Fibroblast of the aortic adventitia (primary cell): ENCODE results near the gene WDR31. TPM values are rescaled to one million over a fixed set of nuclear protein-coding genes. Genes with fewer than 3 reads are reported as not detected.

Experiments used
- DNase-seq: peaks from one replicate; pipeline ENCODE4 v3.0.0-alpha.2; 2010; ENCODE audit warnings: low read depth
- H3K4me3 ChIP-seq: 2 replicates; pipeline ENCODE4 v1.5.1; 2011; ENCODE audit warnings: low read depth, mild to moderate bottlenecking, control low read depth, low read length, moderate library complexity
- CTCF ChIP-seq: IDR thresholded peaks from 2 replicates; pipeline ENCODE4 v1.5.1; 2011; ENCODE audit warnings: mild to moderate bottlenecking, low read length, control low read depth, inconsistent platforms; ENCODE audit not compliant: insufficient read depth
- total RNA-seq: library from RNA; depleted of rRNA; stranded (reverse); fragments of >200 nt; gene quantifications from 2 replicates; pipeline ENCODE4 v1.2.3, GENCODE V29; 2012; ENCODE audit warnings: low replicate concordance

WDR31 gene
- total RNA-seq, 1 donor, result 2.4 TPM

DNA sequence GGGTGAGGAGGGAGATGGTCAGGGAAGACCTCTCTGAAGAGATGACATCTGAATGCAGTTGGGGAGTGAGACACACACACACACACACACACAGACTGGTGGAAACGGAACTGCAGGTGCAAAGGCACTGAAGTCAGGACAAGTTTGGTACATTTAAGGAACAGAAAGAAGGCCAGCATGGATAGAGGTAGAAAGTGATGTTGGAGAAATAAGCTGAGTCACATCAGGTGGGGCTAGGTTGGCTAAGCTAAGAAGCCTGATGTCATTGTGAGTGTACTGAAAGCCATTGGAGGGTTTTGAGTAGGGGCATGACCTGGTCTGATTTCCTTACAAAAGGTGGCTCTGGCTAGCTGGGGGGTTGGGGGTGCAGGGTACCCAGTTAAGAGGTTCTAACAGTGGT, 12.3 kb upstream of the WDR31 start:
- DNase-seq, result no peak
- no peak overlapping the region for H3K4me3 ChIP-seq

DNA sequence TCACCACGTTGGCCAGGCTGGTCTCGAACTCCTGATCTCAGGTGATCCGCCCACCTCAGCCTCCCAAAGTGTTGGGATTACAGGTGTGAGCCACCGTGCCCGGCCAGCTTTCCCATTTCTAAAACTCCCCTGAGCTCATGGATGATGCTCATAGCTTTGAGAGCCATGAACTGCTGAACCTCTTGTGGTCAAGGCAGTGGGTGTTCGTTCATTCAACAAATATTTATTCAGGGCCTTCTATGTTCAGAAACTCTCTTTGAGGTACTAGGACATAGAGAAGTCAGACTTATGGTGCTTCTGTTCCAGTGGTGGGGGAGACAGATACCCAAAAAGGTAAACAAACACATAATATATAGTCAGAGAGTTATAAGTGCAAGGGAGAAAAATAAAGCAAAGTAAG, 11.9 kb upstream of the WDR31 start:
- TF ChIP-seq CTCF, result no peak
- H3K4me3 ChIP-seq, result no peak overlapping the region
- no peak for DNase-seq

More for the DNA sequence above, 12.3 kb upstream of the WDR31 start:
- no peak for TF ChIP-seq CTCF

GRCh38 chr9:113350937-113351336, 10.9 kb upstream of the WDR31 start:
- TF ChIP-seq CTCF, result no peak
- no peak for DNase-seq
- H3K4me3 ChIP-seq, result no peak overlapping the region

- no peak overlapping the region for H3K4me3 ChIP-seq
- TF ChIP-seq CTCF, result no peak
- no peak for DNase-seq
These were observed 10.1 kb upstream of the WDR31 start for GRCh38 chr9:113350107-113350661.

- no peak for DNase-seq
- TF ChIP-seq CTCF, result no peak
- peak within 1 kb of the TSS; percentile 17 for H3K4me3 ChIP-seq
These were observed 9.5 kb upstream of the WDR31 start, which contains the start of gene BSPRY for GRCh38 chr9:113349445-113350094. Gene BSPRY (plus strand): TSS chr9:113349541. CDS start chr9:113349580, 39 bp downstream.

DNA sequence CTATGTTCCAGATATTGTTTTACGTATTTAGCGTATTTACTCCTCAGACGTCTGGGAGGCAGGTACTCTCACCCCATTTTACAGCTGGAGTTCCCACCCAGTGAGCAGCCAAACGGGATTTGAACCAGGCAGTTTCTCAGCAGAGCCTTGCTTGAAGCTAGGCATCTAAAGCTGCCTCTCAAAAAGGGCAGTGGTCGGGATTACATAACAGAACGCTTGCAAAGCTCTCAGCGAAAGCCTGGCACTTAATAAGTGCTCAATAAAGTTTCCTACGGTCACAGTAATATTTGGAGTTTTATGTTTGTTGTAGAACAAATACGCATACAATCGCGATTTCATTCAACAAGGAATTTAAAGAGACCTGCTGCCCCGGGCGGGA, 9.0 kb upstream of the WDR31 start:
- no peak for TF ChIP-seq CTCF
- DNase-seq, result no peak
- no peak overlapping the region for H3K4me3 ChIP-seq
